ENCODE data around the gene KCNK1. TPM values are rescaled to one million over a fixed set of nuclear protein-coding genes. Genes with fewer than 3 reads are reported as not detected.

Gene KCNK1
- total RNA-seq, 2 donors from 2014 or later = 5.2 to 6.3 TPM

- DNase-seq = no peak
- Histone ChIP-seq H3K4me1 (no peaks in the 10 kb centered on the region), H3K27me3 (no peaks in the 10 kb centered on the region), H3K9me3 (no peaks in the 10 kb centered on the region), H3K36me3 (replicated peaks in 1 of 2; ENCODE audit: insufficient read depth in 1 of 2, low read depth in 2 of 2) (no peaks in the 10 kb centered on the region), H3K4me3 (no peak overlapping the region), H3K27ac (no peak overlapping the region)
- no peak for ATAC-seq
- intact Hi-C loops (cut with DNase I) = no loop called here
- TF ChIP-seq POLR2A (IDR thresholded peaks at IDR 0.05) (no peak), CTCF (IDR thresholded peaks at IDR 0.05) (no peak)
- WGBS, 2 donors = 47 to 50% methylated on average over 3 of the region's 3 CpGs
Observed at GRCh38 chr1:233570216-233570615, 43.7 kb upstream of the KCNK1 start.

- Histone ChIP-seq H3K4me1 (no peaks in the 10 kb centered on the region), H3K9me3 (no peaks in the 10 kb centered on the region), H3K36me3 (replicated peaks in 1 of 2; ENCODE audit: insufficient read depth in 1 of 2, low read depth in 2 of 2) (no peaks in the 10 kb centered on the region), H3K27ac (no peak overlapping the region), H3K4me3 (no peak overlapping the region), H3K27me3 (no peaks in the 10 kb centered on the region)
- 71 to 77% methylated on average over 4 of the region's 4 CpGs for WGBS, 2 donors
- intact Hi-C loops (cut with DNase I) = no loop called here
- TF ChIP-seq CTCF (IDR thresholded peaks at IDR 0.05) (no peak), POLR2A (IDR thresholded peaks at IDR 0.05) (no peak)
- no peak for DNase-seq
- ATAC-seq = no peak
Observed at GRCh38 chr1:233570706-233571105, 43.2 kb upstream of the KCNK1 start.

- no peaks in the 10 kb centered on the region for H3K4me1 ChIP-seq
- H3K36me3 ChIP-seq (replicated peaks in 1 of 2; ENCODE audit: insufficient read depth in 1 of 2, low read depth in 2 of 2) = no peaks in the 10 kb centered on the region
- no peak overlapping the region for H3K27ac ChIP-seq
- intact Hi-C loops (cut with DNase I) = no loop called here
- no peaks in the 10 kb centered on the region for H3K27me3 ChIP-seq
- no peaks in the 10 kb centered on the region for H3K9me3 ChIP-seq
- DNase-seq (no peak), ATAC-seq (no peak)
- no peak for TF ChIP-seq POLR2A (IDR thresholded peaks at IDR 0.05)
- no peak for TF ChIP-seq CTCF (IDR thresholded peaks at IDR 0.05)
- WGBS, 2 donors = 91 to 96% methylated on average over 4 of the region's 4 CpGs
- H3K4me3 ChIP-seq = no peak overlapping the region
Observed at GRCh38 chr1:233572896-233573295, 41.0 kb upstream of the KCNK1 start.

DNA sequence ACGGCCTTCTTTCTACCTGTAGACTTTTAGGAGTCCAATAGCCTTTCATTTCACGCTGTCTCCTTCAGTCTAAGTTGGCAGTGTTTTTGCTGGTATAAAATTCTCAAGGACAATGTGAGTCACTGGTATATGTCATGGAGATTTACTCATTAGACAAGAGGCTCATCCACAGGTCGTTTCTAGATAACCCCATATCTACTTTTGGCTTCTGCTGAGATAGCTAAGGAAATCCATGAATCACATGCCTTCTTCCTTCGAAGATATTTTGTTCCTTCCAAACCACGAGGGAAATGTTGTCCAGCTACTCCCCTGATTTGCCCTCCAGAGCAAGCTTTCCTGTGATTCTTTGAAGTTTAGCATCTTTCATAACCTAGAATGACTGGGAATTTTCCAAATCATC is 38.5 kb upstream of the KCNK1 start:
- no peak for TF ChIP-seq POLR2A (IDR thresholded peaks at IDR 0.05)
- no peak for TF ChIP-seq CTCF (IDR thresholded peaks at IDR 0.05)
- 58 to 67% methylated on average over 5 of the region's 5 CpGs for WGBS, 2 donors
- Histone ChIP-seq H3K27ac (no peak overlapping the region), H3K27me3 (no peaks in the 10 kb centered on the region), H3K4me1 (no peaks in the 10 kb centered on the region), H3K4me3 (no peak overlapping the region), H3K36me3 (replicated peaks in 1 of 2; ENCODE audit: insufficient read depth in 1 of 2, low read depth in 2 of 2) (no peaks in the 10 kb centered on the region), H3K9me3 (no peaks in the 10 kb centered on the region)
- DNase-seq (no peak), ATAC-seq (no peak)
- intact Hi-C loops (cut with DNase I) = no loop called here

DNA sequence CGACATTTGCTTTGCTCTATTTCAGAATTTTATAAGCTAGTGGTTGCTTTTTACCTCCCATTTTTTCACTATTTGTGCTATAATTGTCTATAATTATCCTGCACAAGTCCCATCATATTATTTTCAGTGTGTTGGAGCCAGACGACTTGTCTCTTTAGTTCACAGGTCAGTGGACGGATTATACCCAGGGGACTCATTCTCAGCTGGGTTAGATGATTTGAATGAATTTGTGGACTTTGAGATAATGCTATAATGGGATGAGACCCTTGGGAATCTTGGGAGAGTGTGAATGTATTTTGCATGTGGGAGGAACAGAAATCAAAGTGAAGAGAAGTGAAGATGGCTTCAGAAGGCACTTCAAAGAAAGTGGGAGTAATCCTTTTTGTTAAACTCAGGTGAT is 31.5 kb upstream of the KCNK1 start:
- no peak overlapping the region for H3K4me3 ChIP-seq
- no peaks in the 10 kb centered on the region for H3K9me3 ChIP-seq
- H3K36me3 ChIP-seq (replicated peaks in 1 of 2; ENCODE audit: insufficient read depth in 1 of 2, low read depth in 2 of 2) = no peaks in the 10 kb centered on the region
- TF ChIP-seq POLR2A (IDR thresholded peaks at IDR 0.05) = no peak
- intact Hi-C loops (cut with DNase I) = no loop called here
- H3K4me1 ChIP-seq = no peaks in the 10 kb centered on the region
- no peaks in the 10 kb centered on the region for H3K27me3 ChIP-seq
- DNase-seq = no peak
- ATAC-seq = no peak
- 58 to 77% methylated on average over 3 of the region's 3 CpGs for WGBS, 2 donors
- no peak overlapping the region for H3K27ac ChIP-seq
